GM12874 (cell line): ENCODE data around the gene CDK6.

Experiments used
- TF ChIP-seq, protein P1 (sequence below): IDR thresholded peaks from 2 replicates; pipeline ENCODE4 v1.5.1; 2011; ENCODE audit warnings: low read depth, mild to moderate bottlenecking, control low read depth, low read length, moderate library complexity; ENCODE audit not compliant: insufficient read depth

The CDK6 gene

DNA sequence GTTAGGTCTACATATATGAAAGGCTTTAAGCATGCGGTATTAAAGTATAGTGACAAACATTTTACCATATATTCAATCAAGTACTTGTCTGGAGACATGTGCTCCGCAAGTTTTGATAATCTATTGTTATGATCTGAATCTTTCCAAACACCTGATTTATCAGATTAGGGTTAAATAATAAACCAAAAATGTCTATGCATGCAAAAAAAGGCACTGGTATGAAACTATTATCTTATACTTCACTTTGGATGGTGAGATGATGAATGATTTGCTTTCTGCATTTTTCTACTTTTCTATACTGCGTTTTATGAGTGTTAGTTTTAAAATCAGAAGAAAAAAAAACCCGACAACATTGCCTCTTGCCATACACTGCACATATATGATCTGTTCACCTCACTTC is 208.4 kb downstream of the CDK6 start:
- TF ChIP-seq, protein P1, sequence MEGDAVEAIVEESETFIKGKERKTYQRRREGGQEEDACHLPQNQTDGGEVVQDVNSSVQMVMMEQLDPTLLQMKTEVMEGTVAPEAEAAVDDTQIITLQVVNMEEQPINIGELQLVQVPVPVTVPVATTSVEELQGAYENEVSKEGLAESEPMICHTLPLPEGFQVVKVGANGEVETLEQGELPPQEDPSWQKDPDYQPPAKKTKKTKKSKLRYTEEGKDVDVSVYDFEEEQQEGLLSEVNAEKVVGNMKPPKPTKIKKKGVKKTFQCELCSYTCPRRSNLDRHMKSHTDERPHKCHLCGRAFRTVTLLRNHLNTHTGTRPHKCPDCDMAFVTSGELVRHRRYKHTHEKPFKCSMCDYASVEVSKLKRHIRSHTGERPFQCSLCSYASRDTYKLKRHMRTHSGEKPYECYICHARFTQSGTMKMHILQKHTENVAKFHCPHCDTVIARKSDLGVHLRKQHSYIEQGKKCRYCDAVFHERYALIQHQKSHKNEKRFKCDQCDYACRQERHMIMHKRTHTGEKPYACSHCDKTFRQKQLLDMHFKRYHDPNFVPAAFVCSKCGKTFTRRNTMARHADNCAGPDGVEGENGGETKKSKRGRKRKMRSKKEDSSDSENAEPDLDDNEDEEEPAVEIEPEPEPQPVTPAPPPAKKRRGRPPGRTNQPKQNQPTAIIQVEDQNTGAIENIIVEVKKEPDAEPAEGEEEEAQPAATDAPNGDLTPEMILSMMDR = no peak

DNA sequence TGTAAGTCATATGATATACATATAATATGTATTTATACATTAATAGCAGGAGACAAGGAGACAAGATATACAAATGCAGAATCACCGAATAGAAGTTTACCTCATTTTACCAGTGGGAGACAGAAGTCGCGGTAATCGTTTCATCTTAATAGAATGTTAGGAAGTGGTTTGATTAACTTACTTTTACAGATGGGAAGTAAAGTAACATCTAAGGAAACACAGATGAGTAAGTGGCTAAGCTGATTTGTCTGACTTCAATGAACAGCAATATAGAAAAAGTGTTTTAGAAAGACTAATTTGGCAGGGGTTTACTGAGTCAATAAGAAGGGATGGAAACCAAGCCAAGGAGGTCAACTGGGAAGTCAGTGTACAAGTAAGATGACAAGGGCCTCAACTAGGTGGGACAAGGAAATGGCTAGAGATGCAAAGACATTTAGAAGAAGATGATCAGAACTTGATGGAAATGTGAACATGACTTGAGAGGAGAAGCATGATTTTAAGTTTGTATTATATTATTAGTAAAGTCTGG is 210.0 kb downstream of the CDK6 start:
- TF ChIP-seq, protein P1 = no peak

DNA sequence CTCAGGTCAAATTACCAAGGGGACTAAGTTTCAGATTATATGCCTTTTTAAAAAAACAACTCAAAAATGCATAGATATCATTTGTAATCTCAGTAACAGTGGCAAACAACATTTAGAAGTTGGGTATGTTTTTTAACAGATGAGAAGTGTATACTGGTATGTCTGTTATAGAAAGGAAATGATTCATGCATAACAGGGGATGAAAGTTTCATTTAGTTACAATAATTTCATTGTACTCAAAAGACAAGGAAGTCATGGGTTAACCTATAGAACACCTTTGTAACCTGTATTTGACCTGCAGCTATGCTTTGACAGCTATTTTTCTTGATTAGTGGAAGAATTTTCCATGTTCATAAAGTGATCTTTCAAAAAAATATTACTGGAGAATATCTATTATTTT is 210.8 kb downstream of the CDK6 start:
- TF ChIP-seq, protein P1 = no peak

DNA sequence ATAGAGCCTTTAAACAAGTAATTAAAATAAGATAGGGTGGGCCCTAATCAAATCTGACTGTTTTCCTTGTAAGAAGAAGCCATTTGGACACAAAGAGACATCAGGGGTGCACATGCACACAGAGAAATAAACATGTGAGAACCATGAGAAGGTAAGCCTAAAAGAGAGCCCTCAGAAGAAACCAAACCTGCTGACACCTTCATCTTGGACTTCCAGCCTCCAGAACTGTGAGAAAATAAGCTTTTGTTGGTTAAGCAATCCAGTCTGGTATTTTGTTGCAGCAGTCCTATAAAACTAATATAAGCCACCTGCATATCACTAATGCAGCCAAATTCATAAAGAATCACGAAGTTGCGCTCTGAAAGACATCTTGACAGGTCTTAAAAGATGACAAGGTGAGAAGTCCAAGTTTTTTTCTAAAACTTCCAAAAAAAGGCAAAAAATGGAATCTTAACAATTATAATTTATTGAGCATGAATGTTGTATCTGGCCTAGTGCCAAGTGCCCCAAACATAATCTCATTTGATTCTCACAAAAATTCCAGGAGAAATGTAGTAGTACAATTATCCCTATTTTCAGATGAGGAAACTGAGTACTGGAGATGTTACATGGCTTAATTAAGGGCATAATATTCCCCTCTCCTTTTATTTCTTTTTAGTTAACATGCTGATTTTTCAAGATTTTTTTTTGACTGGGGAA is 211.9 kb downstream of the CDK6 start:
- TF ChIP-seq, protein P1 = no peak

DNA sequence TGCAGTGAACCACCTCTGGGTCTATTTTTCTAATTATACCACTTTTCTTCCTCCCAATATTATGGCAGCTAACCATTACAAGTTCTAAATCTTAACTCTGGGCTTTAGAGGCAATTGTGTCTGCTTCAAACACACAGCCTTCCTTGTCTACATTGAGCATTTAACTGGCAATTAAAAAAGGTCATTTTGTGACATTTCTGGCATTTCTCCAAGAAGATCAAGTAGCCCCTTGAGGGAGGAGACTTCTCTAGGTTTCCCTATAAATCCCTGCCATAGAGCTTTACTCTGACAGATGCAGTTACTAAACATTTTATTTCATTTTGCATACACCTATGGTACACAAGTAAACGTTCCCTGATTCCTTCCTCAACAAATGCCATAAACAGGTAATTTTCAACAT is 212.8 kb downstream of the CDK6 start:
- TF ChIP-seq, protein P1 = no peak

DNA sequence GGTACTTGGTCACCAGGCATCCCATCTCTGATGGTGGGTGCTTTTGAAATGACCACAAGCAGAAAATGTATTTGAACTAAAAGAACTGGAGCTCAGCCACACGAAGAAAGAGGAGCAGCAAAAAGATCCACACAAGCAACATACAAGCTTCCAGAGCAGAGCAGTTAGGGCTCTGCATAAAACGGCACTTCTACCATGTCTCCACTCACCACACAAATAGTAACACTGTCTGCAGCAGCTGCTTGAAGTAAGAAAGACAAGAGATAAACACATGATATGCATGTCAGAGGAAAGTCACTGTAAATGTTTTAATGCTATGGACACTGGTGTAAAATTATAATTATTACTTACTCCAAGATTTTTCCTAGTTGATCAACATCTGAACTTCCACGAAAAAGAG is 213.7 kb downstream of the CDK6 start:
- TF ChIP-seq, protein P1 = no peak

DNA sequence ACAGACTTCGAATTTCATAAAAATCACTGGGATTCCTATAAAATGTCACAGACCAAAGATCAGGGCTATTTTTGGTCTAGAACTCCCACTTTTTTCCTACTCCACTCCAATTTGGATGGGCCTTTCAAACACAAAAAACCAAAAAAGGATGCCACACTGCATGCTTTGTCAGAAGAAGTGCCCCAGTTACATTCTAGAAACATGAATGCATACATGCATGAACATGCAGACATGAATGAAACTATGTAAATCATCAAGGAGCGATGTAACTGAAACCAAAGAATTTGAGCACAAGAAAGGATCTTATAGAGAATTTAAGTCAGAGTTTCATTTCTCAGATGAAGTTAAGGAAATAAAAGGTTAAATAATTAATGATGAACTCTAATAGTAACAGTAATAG is 214.3 kb downstream of the CDK6 start:
- TF ChIP-seq, protein P1 = no peak
